Non-pigmented ciliary epithelial cell (primary cell): ENCODE results near the gene KMT5C.

Experiments
- DNase-seq: peaks from one replicate; pipeline ENCODE4 v3.0.0-alpha.2; 2010; ENCODE audit warnings: low read depth

Gene KMT5C

DNA sequence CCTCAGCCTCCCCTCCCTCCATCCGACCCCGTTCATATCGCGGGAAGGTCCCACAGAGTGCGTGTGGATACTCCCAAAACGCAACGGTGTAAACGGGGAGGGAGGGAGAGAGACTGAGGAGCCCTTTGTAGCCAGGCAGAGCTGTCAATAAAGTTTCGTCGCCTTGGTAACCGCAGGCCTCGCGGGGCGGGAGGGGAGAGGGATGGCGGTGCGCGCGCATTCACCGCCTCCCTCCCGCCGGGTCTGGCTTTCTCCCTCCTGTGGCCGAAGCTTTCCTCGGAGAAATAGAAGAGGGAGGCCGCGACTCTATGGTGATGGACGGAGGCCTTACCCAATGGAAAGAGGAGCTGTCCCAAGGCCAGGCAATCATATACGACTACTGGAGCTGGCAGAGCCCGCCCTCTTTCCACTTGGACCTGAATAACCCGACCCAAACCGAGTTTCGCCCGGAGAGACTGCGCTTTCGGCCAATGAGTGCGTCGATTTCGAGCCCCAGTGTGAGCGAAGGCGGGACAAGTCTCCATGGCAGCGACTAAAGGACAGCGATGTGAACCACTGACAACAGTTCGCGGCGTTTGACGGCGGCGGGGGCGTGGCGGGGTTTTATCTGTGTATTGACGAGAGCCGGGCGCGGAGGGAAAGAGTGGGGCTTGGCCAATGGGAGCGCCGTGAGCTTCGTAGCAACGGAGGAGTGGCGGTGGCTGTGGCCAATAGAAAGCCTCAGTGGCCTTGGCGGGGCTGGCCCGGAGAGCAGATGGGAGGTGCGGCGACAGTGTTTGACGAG, at the start of gene KMT5C:
Gene KMT5C (plus strand): TSS at position 772 of the 784 bp plus-strand sequence. CDS start 2,061 bp downstream, outside the sequence.
- peak; percentile 100 for DNase-seq

GRCh38 chr19:55297267-55297666, 42.4 kb upstream of the KMT5C start:
- no peak for DNase-seq

- DNase-seq, result no peak
Measured at GRCh38 chr19:55299991-55300390, 39.7 kb upstream of the KMT5C start.

GRCh38 chr19:55300886-55301458, 38.7 kb upstream of the KMT5C start:
- no peak for DNase-seq

DNA sequence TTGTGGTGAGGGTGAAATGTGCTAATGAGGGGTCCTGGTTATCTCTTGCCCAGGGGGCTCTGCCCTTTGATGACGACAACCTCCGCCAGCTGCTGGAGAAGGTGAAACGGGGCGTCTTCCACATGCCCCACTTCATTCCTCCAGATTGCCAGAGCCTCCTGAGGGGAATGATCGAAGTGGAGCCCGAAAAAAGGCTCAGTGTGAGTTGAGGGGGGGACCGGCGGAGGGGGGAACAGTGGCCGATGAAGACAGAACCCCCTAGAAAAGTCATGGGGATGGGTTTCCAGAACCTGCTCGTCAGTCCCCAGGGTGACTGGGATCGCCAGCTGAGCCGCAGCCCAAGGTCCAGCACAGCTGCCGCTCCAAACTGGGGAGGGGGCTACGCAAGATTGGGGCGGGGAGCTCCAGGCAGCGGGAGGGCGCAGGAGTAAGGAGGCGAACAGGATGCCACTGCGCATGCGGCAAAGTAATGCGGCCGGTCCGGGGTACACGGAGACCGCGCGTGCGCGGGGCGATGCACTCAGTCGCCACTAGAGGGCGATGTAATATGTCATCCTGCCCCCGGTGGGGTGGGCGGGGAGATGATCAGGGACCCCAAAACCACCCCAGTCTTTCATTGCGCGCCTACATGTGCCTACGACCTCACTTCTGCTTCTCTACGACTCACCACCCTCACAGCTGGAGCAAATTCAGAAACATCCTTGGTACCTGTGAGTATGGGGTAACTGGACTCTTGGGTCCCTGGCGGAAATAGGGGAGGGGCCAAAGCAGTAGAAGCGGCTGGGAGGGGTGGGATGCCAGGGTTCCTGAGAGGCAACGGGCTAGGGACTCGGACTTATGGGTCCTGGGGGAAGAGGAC, 38.0 kb upstream of the KMT5C start:
- no peak for DNase-seq

- no peak for DNase-seq
Measured at GRCh38 chr19:55302318-55302703, 37.4 kb upstream of the KMT5C start.

DNA sequence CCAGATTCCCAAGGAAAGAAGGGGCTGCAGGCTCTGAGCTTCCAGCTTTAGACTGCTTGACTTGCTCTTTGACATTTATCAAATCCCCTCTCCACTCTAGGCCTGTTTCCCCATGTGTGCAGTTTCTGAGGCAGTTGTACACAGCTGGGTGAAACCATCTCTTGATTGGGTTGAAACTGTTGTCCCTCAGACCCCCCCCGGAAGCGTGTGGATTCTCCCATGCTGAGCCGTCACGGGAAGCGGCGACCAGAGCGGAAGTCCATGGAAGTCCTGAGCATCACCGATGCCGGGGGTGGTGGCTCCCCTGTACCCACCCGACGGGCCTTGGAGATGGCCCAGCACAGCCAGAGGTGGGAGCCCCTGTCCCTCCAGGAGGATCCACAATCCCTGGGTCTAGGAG, 36.2 kb upstream of the KMT5C start:
- no peak for DNase-seq

DNA sequence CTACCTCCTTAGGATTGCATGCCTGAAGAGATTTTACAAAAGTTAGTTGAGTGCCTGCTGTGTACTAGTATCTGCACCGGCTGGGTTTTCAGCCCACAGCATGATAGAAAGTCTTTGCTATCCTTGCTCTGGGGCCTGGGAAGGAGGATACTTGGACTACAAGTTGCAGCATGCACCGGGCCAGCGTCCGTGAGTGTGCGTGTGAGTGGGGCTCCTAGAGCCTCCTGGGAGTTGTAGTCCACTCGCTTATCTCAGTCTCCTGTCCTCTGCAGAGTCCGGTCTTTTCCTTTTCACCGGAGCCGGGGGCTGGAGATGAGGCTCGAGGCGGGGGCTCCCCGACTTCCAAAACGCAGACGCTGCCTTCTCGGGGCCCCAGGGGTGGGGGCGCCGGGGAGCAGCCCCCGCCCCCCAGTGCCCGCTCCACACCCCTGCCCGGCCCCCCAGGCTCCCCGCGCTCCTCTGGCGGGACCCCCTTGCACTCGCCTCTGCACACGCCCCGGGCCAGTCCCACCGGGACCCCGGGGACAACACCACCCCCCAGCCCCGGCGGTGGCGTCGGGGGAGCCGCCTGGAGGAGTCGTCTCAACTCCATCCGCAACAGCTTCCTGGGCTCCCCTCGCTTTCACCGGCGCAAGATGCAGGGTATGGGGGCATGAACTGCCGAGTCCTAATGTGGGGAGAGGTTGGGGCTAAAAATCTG, 35.2 kb upstream of the KMT5C start:
- no peak for DNase-seq

GRCh38 chr19:55304980-55305379, 34.7 kb upstream of the KMT5C start:
- DNase-seq, result no peak

- DNase-seq, result no peak
Measured at GRCh38 chr19:55305491-55305890, 34.2 kb upstream of the KMT5C start.

DNA sequence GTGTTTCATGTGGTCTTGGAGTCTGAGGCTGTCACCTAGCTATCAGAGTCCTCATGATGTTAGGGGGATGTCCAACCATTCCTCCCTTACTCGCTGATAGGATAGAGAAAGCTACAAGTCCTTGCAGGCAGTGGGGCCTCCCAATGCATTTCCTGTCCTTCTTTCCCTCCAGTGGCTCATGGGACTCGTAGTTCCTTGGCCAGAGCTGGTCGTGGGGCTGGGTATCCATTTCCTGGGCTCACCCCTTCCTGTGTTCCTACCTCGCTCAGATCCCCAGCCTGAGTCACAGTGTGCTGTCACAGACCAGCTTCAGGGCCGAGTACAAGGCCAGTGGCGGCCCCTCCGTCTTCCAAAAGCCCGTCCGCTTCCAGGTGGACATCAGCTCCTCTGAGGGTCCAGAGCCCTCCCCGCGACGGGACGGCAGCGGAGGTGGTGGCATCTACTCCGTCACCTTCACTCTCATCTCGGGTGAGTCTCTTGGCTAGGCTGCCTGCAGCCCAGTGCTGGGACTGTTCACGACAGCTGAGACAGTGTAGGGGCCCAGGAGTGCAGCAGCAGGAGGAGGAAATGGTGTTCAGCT, 33.6 kb upstream of the KMT5C start:
- no peak for DNase-seq

DNA sequence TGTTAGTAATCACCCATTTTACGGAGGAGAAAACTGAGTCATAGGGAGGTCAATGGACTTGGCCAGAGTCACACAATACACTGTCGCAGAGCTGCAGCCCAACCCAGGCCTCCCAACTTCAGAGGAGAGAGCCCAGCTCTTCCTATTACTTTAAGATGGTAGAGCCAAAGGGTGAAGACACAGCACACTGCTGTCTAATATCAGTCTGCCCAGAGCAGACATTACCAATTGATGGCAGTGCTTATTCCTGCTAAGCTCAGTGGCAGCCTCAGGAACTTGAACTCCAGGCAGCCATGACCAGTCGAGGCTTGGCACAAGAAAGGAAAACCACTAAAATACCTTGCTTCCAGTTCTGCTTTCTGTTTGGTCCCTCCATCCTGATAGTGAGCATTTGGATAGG, 33.0 kb upstream of the KMT5C start:
- no peak for DNase-seq

GRCh38 chr19:55308281-55308680, 31.4 kb upstream of the KMT5C start:
- DNase-seq, result no peak

DNA sequence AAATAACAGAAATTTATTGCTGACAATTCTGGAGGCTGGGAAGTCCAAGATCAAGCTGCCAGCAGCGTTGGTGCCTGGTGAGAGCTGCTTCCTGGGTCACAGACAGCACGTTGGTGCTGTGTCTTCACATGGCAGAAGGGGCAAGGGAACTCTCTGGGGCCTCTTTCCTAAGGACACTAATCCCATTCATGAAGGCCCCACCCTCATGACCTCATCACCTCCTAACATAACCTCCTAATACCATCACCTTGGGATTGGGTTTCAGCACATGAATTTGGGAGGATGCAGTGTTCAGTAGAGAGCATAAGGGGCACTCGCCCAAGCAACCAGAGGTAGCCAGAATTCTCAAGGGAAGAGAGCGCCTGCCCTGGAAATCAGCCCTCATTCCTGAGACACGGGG, 30.2 kb upstream of the KMT5C start:
- DNase-seq, result no peak

GRCh38 chr19:55310498-55310897, 29.2 kb upstream of the KMT5C start:
- DNase-seq, result no peak

DNA sequence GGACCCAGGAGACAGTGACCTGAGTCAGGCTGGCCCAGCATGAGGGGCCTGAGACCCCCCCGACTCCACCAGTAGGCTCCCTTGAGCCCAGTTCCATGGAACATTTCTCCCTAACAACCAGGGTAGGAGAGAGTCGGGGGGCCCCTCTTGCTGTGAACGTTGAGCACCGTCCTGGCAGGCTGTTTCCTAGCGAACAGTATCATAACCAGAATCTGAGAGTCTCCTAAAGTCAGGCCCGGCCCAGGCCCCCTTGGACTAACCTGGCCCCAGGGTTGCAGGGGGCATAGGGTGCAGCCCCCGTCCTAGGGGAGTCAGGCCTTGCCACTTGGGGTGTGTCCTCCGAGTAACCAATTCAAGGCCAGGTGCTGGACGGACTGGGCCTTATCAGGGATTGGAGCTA, 28.3 kb upstream of the KMT5C start:
- no peak for DNase-seq

DNA sequence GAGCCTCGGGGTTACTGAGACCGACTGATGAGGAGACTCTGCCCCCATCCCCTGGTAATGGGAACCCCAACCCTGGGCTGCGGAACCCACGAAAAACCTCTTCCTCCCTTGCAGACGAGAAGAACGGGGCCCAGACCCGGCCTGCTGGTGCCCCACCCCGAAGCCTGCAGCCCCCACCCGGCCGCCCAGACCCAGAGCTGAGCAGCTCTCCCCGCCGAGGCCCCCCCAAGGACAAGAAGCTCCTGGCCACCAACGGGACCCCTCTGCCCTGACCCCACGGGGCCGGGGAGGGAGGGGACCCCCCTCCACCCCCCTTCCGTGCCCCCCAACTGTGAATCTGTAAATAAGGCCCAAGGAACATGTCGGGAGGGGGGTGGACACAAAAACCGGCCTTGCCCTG, 27.9 kb upstream of the KMT5C start:
- DNase-seq, result no peak

DNA sequence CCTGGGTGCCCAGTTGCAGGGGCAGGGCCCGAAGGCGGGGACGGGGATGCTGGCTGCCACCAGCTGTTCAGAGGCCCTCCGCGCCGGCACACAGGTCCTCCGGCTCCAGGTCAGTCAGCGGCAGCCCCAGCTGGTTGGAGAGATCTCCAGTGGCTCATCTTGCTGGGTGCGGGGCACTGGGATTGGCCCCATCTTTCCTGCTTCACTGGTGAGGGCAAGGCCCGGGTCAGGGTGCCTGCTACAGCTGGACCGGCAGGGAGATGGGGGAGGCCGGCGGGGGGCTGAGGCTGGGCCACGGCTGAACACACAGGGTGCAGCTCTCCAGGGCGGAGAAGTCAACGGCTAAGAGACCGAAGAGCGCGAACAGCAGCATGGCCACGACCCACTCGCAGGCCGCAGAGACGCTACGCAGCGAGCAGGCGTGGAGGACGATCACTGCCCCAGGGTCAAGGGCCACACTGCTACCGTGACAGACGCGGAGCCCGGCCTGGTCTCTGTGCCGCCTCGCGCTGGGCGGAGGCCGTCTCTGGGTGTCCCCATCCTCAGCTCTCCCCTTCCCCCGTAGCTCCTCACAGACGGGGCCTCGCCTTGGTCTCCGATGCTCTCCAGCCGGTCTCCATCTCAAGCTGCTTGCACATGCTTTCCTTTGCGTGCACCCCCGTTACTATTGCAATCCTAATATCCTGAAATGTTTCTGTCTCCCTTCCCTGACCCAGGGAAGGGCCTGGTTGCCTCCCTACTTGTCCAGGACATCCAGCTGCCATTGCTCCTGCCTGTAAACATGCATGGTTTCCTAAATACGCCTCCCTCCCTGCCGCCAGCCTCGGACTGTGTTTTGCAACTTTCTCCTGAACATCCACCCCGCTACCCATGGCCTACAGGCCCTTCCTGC, 26.8 kb upstream of the KMT5C start:
- DNase-seq, result no peak

DNA sequence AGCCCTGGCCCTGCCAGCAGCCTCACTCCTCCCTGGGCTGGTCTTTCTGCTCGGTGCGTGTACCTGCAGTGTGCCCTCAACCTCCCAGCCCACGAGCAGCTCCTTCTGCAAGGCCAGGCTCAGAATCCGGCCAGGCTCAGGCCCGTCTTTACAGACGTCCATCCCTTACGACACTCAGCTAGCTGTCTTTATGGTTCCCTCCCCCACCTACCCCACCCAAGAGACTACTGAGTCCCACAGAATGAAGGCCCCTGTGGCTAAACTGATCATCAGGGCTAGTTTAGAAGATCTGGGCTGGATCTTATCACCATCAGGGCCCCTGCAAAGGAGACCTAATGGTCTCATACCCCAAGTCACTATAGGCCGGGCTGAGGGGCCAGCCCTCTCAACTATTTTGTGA, 25.3 kb upstream of the KMT5C start:
- no peak for DNase-seq

- DNase-seq, result no peak
Measured at GRCh38 chr19:55315956-55316525, 23.6 kb upstream of the KMT5C start.

GRCh38 chr19:55316646-55317045, 23.0 kb upstream of the KMT5C start:
- DNase-seq, result no peak
